Type B pancreatic cell (in vitro differentiated cells): ENCODE results near the gene PPP1R16B. TPM values are rescaled to one million over a fixed set of nuclear protein-coding genes. Genes with fewer than 3 reads are reported as not detected.

Source experiments
- DNase-seq: peaks from one replicate; pipeline ENCODE4 v3.0.0; 2021; ENCODE audit warnings: mixed read lengths; ENCODE audit not compliant: unreplicated experiment; ENCODE audit errors: extremely low spot score
- H3K27ac Mint-ChIP-seq: 2 replicates; pipeline ENCODE4 v1.8.0; 2021; ENCODE audit warnings: mild to moderate bottlenecking, mixed read lengths
- H3K27me3 Mint-ChIP-seq: 2 replicates; pipeline ENCODE4 v1.8.0; 2021; ENCODE audit warnings: mixed read lengths
- H3K36me3 Mint-ChIP-seq: 2 replicates; pipeline ENCODE4 v1.8.0; 2021; ENCODE audit warnings: mixed read lengths
- H3K4me1 Mint-ChIP-seq: one replicate; pipeline ENCODE4 v1.8.0; 2021; ENCODE audit warnings: mixed read lengths; ENCODE audit not compliant: unreplicated experiment
- H3K4me3 Mint-ChIP-seq: 2 replicates; pipeline ENCODE4 v1.8.0; 2021; ENCODE audit warnings: mild to moderate bottlenecking, mixed read lengths
- H3K9me3 Mint-ChIP-seq: 2 replicates; pipeline ENCODE4 v1.8.0; 2021; ENCODE audit warnings: mixed read lengths
- CTCF ChIP-seq: fragments of 200-600 bp; sonication (generic); conservative IDR thresholded peaks from 2 replicates; pipeline ENCODE4 v1.5.0; 2021; ENCODE audit warnings: antibody characterized with exemption, mild to moderate bottlenecking
- total RNA-seq: library from RNA; stranded (reverse); gene quantifications from 2 replicates; pipeline ENCODE4 v1.2.1, GENCODE V29; 2021; ENCODE audit warnings: low replicate concordance

PPP1R16B gene
- total RNA-seq, 1 donor from 2014 or later, result 0.31 TPM

DNA sequence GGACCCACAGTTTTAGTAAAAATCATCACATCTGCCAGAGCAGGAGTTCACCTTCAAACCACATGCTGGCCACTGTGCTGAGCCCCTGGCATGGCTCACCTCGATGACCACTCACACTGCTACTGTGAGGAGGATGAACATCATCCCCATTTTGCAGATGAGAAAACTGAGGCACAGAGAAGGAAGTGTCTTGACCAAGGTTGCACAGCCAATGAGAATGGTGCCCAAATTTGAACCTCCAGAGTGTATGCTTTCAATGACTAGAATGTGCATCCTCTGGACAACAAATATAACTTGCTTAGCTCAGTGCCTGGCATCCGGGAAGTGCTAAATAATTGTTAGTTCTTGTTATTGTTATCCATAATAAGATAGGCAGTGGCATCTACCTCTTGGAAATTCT, 83.6 kb downstream of the PPP1R16B start:
- Mint-ChIP-seq H3K4me3 (no peak overlapping the region), H3K4me1 (no peaks in the 10 kb centered on the region), H3K27ac (no peak overlapping the region), H3K27me3 (peaks cover 19% of the 10 kb centered on the region), H3K9me3 (no peaks in the 10 kb centered on the region), H3K36me3 (no peaks in the 10 kb centered on the region)
- TF ChIP-seq CTCF, result no peak
- no peak for DNase-seq

- no peaks in the 10 kb centered on the region for H3K4me1 Mint-ChIP-seq
- H3K27me3 Mint-ChIP-seq, result peaks cover 28% of the 10 kb centered on the region
- no peak for TF ChIP-seq CTCF
- no peak for DNase-seq
- no peak overlapping the region for H3K4me3 Mint-ChIP-seq
- H3K27ac Mint-ChIP-seq, result no peak overlapping the region
- H3K36me3 Mint-ChIP-seq, result no peaks in the 10 kb centered on the region
- no peaks in the 10 kb centered on the region for H3K9me3 Mint-ChIP-seq
Measured at GRCh38 chr20:38889792-38890496, 84.4 kb downstream of the PPP1R16B start.

- TF ChIP-seq CTCF, result no peak
- H3K27ac Mint-ChIP-seq, result no peak overlapping the region
- no peaks in the 10 kb centered on the region for H3K36me3 Mint-ChIP-seq
- no peaks in the 10 kb centered on the region for H3K9me3 Mint-ChIP-seq
- peaks cover 33% of the 10 kb centered on the region for H3K27me3 Mint-ChIP-seq
- DNase-seq, result no peak
- no peaks in the 10 kb centered on the region for H3K4me1 Mint-ChIP-seq
- H3K4me3 Mint-ChIP-seq, result no peak overlapping the region
Measured at GRCh38 chr20:38890497-38890818, 85.0 kb downstream of the PPP1R16B start.

DNA sequence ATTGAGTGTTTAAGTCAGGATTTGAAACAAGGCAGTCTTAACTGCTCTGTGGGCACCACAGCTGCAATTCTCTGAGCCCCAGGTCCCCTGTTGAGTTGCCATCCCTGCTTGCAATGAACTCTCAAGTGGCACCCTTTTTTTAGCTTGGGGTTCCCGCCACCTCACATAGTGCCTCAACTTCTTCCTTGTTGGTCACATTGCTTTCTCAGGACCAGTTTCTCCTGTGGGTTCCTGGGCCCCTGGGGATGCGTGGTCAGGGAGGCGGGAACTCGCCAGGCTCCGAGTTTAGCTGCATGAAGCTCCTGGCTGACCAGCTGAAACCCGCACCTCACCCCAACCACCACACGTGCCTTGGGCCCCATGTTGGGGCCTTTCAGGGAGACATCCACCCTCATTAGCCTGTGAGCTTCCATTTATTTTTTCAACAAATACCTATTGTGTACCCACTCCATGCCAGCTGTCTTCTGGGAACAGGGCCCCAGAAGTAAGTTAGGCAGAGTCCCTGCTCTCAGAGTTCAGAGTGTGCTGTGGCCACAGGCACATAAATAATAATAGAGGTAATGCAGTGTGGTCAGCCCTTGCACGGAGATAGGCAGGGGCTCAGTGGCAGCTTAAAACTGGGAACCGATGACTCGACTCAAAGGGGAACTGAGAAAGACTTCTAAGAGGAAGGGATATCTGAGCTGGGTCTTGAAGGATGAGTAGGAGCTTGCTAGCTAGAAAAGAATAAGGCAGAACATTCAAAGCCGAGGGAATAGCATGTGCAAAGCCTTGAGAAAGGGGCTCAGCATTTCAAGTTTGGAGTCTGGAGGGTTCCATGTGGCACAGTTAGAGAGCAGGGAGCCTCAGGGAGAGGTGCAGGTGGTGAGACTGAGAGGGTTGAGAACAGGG, 86.8 kb downstream of the PPP1R16B start:
- DNase-seq, result no peak
- TF ChIP-seq CTCF, result no peak
- peaks cover 40% of the 10 kb centered on the region for H3K27me3 Mint-ChIP-seq
- no peak overlapping the region for H3K27ac Mint-ChIP-seq
- no peaks in the 10 kb centered on the region for H3K4me1 Mint-ChIP-seq
- no peak overlapping the region for H3K4me3 Mint-ChIP-seq
- no peaks in the 10 kb centered on the region for H3K9me3 Mint-ChIP-seq
- H3K36me3 Mint-ChIP-seq, result no peaks in the 10 kb centered on the region

DNA sequence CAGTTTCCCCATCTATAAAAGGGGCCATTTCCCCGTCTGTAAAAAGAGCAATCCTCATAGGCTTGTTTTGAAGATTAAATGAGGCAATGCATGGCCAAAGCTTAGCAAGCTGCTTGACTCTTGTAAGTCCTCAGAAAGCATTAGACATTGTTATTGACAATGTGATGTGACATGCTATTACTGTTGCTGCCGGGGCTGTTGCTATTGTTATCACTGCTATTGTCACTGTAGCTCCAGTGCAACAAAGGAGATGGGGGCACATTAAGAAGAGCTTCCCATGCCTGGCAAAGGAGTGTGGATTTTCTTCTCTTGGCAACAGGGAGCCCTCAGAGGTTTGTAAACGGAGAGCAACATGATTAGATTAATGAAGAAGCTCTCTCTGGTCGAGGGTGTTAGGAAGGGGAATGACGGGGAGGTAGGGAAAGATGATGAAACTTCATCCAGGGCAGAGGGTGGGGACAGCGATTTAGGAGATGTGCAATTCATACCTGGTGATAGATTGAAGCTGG, 87.6 kb downstream of the PPP1R16B start:
- Mint-ChIP-seq H3K27me3 (peaks cover 48% of the 10 kb centered on the region), H3K9me3 (no peaks in the 10 kb centered on the region), H3K27ac (no peak overlapping the region), H3K36me3 (no peaks in the 10 kb centered on the region), H3K4me3 (no peak overlapping the region), H3K4me1 (no peaks in the 10 kb centered on the region)
- DNase-seq, result no peak
- no peak for TF ChIP-seq CTCF
